T1000 (cell line): Measurements from ENCODE around the gene KCNJ5.

ENCODE experiments used
- DNase-seq: peaks from one replicate; lab custom pipeline; 2025; ENCODE audit warnings: mixed read lengths; lab: John Stamatoyannopoulos, UW

The KCNJ5 gene

DNA sequence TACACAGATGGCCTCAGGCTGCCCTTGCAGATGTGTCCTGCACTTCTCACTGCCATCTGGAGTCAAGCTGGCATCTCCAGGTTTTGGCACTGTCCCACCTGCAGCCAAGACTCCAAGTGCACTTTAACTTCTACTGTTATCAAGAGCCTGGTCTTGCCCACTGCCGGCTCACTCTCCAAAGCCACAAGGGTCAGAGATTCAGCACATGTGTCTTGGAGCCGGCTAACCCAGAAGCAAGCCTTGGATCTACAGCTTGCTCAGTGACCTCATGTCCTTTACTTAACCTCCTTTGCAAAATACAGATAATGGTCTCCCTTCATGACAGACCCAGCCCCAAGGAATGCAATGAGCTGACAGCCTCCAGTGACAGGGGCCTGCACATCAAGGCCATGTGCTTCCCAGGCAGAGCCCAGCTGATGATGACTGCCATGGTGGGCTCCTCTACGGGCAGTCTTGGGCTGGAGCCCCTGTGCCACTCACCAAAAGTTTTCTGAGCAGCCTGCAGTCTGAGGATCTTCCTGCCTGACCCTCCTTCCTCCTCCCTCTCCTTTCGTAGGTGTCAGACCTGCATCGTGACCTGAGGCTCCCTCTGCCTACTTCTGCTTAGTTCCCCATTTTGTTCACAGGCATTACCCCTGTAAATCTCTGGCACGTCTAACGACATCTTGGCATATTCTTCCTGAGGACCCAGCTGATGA, 42.5 kb downstream of the KCNJ5 start:
- no peak for DNase-seq

DNA sequence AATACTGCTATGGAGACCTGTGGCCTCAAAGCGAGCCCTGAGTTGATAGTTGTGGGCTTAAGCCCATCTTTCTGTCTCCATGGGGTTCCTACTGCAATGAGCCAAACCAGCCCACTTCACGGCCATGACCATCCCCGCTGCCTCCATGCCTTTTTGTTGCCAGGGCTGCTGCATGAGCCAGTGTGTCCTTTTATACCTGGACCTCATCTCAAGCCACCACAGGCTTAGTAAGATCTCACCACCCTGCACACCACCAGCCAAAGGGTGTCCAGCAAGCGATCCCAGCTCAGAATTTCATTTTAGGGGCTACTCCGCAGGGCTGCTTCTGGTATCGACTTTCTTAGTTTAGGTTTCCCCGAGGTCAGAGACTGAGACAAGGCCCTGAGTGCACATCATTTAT, 43.2 kb downstream of the KCNJ5 start:
- no peak for DNase-seq

DNA sequence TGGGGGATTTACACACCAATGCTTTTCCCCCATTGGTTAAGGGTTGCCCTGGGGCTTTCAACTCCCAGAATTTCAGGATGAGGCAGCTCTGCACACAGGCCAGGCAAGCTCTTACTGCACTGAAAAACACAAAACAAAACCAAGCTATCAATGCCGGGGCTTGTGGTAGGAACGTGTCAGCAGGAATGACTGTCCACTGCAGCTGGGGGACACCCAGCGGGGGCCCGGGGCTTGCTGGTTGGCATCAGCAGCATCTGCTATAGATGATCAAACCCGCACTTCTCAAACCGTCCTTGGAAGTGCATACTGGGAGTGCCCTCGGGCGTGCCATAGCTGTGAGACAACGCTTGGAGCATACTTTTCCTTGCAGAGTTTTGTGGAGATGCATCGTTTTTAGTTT, 43.8 kb downstream of the KCNJ5 start:
- DNase-seq = no peak

DNA sequence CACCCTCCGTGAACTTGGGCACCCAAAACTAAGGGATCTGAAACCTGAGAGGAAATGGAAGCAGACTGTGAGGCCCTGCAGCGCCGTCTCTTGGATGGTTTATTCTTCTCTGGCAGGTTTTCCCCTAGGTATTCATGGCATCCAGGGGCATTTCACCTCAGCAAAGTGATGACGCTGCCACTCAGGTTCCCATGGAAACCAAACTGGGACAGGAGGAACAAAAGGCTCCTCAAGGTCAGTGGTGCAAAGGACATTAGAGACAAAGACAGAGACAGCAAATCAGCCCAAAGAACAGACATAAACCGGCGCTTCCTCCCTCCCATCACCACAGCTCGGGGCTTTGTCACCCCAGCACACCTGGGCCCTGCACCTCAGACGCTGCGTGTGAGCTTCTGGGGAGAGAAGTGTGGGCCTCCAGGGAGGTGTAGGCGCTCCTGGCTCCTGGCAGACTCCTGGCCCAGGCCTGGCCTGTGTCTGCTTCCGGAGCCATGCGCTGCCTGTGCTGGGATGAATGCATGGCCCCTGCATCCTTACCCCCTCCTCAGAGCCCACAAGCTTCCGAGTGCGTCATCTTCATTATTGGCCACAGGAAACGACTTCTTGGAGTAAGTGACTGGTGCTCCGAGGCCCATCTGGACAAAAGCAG, 45.6 kb downstream of the KCNJ5 start:
- no peak for DNase-seq

DNA sequence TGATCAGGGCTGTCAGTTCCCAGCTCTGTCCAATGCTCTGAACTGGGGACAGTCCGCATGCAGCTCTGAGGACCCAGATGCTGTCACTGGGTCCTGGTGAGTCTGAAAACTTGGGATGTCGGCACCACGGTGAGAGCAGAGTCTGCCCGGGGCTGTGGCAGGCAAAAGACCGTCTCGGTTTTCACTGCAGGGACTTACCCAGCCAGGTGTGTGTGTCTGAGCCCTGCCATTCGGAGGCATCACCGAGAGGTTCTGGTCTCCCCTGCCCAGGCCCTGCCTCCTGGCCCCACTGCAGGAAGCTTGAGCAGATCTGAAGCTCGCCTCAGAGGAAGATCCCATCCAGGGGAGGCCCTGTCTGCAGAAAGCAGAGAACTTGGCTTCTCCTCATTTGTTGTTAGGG, 46.3 kb downstream of the KCNJ5 start:
- no peak for DNase-seq

DNA sequence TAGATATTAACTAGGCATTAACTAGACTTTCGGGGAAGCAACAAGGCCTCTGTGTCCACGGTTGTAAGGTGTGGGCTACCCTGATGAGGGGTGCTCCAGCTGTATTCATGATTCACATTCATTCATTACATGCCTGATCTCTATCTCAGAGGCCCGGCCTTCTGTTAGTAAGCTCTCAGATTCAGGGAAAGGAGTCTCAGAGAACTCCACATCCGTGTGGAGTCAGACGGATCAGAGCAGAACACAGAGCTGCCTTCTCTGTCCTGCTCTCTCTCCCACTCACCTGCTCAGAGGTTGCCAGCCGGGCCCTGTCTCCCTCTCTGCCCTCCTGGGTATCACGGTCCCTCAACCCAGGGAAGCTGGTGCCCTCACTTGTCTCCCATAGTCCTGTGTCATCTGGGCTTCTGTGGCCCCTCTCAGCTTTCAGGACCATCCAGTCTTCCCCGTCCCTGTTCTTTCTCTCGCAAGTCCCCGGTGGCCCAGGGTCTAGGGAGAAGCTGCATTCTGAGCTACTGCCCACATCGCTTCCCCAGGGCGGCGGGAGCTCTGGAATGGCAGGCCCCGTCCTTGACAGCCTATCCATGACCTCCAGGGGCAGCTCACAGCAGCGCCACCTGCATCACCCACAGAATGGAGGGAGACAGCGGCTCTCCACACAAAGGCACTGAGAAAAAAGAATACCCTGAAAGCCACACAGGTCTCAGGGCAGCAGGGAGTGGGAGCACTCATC, 47.2 kb downstream of the KCNJ5 start:
- no peak for DNase-seq

DNA sequence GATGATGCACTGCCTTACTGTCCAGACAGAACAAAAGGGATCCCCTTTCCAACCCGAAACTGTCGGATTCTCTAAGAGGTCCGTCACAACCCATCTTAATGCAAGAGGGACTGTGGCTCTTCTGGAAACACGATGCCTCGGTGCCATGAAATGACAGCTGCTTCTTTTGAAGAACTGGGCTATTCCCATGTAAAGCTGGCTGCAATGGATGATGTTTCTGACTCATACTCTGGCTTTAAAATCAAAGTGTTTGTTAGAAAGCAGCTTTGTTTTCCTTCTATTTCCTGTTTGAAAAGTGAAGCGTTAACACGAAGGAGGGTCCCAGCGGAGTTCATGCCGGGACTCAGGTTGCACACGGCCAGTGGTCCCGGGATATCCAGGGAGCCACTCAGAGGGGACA, 48.4 kb downstream of the KCNJ5 start:
- no peak for DNase-seq

DNA sequence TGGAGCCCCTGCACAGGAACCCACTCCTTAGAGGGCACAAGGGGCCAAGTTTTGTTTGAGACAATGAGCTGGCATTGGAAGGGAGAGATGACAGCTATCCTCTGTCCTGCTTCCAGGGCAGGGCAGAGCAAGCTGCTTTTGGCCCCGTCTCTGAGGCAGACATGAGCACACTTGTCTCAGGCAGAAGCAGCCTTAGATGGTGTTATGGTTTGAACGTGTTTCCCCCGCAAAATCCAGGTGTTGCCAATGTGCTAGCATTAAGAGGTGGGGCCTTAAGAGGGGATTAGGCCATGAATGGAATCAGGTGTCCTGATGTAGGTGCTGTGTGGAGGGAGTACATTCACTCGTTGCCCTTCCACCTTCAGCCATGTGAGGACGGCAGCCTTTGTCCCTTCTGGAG, 49.0 kb downstream of the KCNJ5 start:
- DNase-seq = no peak

DNA sequence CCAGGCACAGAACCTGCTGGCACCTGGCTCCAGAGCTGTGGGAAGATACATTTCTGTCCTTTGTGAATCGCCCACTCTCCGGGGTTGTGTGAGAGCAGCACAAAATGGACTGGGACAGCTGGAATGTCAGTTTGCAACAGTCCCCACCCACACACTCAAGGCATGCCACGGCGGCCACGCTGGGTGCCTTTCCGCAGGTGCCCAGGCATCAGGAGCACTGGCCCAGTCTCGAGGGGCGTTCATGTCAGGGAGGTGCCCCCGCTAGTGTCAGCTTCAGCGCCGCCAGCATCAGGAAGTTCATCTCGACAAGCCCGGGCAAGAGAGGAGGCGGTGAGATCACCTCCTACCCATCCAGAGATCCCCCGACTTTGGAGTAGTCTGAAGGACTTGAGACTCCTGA, 49.4 kb downstream of the KCNJ5 start:
- DNase-seq = no peak

DNA sequence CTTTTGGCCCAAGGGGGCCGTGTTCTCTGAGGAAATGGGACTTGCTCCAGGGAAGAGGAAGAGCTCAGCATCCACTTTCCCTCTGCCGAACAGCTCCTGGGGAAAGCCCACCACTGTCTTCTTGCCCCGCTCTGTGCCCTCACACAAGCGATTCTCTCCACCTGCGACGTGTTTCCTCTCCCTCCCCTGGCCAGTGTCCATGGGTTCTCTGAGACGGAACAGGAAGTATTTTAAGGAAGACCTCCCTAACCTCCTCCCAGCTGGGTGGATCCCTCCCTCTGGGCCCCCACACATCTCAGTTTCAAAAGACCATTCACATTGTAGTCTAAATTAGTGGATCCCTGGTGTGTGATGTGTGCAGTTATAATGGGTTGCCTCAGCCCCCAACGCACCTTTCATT, 50.0 kb downstream of the KCNJ5 start:
- DNase-seq = no peak

DNA sequence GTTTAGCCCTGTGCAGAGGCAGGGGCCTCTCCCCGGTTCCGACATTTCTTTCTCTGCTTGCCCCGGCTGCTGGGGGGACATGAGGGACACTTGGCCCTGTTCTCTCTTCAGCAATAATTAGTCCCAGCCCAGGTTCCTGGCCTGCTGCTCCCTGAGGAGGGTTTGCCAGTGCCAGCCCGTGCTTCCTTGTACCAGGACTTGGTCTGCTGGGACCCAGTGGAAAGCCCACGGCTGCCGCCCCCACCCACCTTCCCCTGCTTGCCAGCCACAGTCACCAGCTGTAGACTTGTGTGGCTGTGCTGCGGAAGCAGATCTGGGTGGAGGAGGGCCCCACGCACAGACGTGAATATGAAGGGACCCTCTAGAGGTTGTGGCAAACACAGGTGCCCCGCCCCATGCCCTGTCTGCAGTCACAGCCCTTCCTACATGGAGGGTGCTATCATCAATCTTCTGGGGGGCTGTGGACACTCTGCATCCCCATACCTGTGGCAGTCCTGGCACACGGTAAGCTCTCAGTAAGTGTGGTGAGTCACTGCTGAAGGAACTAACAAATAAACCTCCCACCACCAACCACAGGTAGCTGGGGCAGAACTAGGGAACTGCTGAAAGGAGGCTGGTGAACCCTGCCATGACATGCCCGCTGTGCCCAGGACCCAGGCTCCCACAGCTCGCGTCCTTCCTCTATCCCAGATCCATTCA, 50.6 kb downstream of the KCNJ5 start:
- DNase-seq = no peak

DNA sequence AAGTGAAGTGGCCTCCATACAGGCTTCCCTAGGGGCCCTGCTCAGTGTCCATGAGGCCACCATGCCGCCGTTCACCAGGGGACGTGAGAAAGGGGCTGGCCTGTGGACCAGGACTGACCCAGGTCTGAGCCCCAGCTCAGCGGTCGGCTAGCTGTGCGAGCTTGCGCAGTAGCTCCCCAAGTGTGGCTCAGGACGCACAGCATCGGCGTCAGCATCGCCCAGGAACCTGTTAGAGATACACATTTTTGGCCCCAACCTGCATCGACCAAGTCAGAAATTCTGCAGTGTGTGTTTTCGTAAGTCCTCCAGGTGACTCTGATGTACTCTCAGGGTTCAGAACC, 51.1 kb downstream of the KCNJ5 start:
- no peak for DNase-seq

DNA sequence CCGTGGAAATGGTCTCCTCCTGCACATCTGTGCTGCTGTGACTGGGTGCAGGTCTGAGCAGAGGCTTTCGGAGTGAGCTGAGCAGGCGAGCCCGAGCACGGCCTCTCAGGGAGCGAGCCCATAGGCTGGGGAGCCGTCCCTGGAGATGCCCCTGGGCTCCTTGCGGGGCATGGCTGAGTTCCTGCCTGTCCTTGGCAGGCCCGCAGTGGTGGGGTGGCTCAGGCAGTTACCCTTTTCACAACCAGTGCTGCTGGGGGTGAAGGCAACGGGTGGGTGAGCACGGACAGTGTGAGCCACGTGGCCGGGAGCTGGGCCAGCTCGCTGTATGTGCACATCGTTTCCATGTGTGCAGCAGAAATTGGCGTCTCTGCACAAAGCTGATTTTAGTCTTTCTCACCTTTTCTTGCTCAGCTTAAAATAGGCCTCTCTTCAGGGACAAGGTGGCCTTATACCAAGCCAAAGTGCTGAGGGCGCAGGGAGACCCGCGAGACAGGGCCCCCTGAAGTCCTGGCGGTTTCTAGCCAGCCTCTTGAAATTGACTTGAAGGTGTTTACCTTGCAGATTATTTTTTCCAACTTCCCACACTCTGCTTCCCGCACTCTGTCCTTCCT, 51.8 kb downstream of the KCNJ5 start, which contains the start of gene TP53AIP1:
TSS of gene TP53AIP1 (minus strand) at position 55 of the 611 bp plus-strand sequence. CDS start 5,053 bp downstream, outside the sequence.
- no peak for DNase-seq

DNA sequence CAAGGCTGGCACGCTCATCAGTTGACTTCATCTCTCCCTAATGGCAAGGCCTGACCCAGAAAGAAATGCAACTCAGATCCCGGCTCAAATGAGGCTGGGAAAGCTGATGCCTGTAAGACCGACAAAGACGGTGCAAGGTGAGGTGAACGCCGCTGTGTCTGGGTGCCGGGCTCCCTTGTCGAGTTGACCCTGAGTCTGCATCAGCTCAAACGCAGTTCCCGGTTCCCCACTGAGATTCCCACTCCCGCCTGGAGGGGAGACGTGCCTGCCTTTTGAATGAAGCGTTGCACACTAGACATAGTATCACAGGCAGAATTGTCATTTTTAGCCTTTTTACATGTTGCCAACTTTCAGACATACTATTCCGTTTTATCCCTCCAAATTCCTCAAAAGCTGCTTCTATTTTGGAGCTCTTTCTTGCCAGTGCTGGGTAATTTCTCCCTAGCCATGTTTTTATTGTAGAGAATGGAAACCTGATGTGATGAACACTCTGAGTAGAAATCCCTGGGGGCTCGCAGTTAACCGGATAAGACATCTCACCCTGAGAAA, 52.3 kb downstream of the KCNJ5 start:
- no peak for DNase-seq

DNA sequence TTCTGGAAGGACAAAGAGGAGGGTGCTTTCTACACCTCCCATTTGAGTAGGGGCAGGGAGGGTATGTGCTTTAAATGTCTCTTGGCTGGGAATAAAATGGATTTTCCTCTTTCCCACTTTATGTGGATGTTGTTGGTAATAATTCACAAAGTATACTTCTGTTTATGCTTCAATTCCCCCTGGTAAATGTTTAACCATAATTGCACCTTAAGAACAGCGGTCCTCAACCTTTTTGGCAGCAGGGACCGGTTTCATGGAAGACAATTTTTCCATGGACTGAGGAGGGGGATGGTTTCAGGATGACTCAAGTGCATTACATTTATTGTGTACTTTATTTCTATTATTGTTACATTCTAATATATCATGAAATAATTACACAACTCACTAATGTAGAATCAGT, 55.5 kb downstream of the KCNJ5 start:
- DNase-seq = no peak

DNA sequence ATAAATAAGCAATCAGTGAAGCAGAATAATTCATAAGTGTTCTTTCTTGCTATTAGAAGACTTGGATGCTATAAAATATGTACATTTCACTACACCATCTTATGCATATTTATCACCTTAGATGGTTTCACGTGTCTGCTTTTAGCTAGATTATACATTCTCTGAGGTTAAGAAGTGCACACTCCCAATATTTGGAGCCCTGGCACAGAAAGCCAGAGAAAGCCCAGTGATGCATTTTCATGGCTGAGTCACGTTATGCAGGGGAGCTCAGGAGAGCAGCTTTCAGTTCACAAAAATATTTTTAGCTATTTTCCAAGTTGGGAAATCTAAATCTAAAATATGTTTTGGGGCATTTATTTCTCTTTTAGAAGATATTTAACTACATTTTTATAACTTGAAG, 56.6 kb downstream of the KCNJ5 start:
- DNase-seq = no peak

DNA sequence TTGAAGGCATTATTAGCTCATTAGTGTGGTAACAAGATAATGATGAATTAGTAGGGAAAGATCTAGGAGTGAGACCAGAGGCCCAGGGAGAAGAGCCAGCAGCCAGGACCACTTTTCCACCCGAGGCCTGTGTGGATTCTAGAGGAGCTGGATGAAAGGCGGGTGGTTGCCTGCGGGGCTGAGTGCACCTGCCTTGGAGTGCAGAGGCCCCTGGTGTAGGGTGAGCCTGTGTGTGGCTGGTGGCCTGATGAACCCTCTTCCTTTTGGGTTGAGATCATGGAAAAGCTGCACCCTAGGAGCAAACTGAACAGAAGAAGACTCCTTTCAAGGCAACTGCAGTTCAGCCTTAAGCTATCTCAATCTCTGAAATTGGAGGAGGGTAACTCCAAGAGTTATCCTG, 57.4 kb downstream of the KCNJ5 start:
- DNase-seq = no peak

DNA sequence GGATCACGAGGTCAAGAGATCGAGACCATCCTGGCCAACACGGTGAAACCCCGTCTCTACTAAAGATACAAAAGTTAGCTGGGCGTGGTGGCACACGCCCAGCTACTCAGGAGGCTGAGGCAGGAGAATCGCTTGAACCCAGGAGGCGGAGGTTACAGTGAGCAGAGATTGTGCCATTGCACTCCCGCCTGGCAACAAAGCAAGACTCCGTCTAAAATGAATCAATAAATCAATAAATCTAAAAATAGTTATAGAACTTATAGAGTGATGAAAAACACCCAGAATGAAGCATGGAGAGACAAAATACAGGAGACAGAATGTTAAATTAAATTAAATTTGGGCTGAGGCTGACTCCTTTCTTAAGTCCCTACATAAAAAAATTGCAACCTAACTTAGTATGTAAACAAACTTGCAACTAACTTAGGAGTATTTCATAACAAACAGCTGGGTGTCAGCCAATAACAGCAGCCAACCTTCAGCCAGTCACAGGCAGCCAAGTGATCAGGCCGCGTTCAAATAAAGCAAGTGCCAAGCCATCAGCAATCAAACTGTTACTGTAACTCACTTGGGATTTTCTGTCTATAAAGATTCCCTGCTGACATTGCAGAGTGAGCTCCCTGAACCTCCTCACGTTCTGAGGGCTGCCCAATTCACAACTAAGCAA, 58.8 kb downstream of the KCNJ5 start:
- no peak for DNase-seq

DNA sequence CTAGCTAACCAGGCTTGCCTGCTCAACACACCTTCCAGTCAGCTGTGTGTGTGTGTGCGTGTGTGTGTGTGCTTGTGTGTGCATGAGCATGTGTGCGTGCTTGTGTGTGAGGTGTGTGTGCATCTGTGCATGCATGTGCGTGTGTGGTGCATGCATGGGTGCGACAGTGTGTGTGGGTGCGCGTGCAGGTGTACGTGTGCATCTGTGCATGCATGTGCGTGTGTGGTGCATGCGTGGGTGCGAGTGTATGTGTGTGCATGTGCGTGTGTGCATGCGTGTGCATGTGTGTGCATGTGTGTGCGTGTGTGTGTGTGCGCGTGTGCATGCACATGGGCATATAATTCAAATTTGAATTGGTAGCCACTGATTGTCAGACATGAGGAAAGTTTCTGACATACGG, 62.0 kb downstream of the KCNJ5 start:
- DNase-seq = no peak

DNA sequence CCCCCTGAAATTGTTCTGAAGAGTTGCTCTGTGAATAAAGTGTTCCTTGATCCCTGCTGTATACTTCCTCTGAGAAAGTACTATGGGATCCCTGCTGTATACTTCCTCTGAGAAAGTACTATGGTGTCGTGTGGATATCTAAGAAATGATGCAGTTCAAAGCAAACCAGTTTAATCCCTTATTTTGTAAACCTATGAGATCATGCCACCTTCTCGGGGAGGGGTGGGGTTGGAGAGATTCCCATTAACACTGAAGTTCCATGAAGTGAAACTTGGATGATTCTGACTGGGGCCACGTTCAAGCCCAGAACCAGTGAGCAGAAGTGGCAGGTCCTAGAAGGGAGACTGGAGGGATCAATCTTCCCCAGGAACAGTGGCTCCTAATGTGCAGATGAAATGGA, 64.5 kb downstream of the KCNJ5 start:
- no peak for DNase-seq

DNA sequence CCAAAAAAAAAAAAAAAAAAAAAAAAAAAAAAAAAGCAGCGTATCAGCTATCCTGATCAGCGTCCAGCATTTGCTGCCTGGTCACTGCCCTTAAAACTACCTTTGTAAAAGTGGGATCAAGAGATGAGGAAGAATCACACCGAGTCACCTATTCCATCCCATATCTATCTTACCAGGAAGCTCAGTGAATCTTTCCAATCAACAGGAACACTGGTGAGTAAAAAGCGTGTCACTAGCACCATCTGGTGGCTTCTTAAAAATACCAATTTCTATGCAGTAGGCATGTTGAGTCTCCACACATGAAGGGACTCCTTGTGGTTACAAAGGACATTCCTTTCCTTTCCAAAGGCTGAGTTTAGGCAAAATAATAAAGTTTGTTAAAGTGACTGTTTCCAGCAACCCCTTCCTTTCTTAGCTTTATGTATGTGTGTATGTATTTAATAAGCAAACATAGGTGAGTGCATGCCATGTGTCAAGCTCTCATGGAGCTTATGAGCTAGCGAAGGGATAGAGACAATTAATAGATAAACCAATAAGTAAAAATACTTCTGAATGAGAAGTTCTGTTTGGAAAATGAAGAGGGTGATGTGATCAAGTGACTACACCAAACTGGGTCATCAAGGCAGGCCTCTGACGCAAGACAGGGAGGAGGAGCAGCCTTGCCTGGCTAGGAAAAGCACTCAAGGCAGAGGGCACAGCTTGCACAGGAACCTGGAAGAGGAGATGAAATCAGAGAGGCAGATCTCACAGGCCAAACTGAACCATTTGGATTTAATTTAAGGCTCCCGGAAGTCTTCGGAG, 65.4 kb downstream of the KCNJ5 start:
- DNase-seq = no peak
